Endometrium (tissue), 2 donors: Measurements from ENCODE around the gene FBXL17.

Source experiments
- FAIRE-seq: peaks from 2 replicates; lab custom pipeline; 2012; peaks lifted over from hg19 to GRCh38; lab: Jason Lieb, UNC
- donor health status: control.
- donor health status: control.

Gene FBXL17

GRCh38 chr5:107900721-107901120 lies 481.2 kb downstream of the FBXL17 start:
- FAIRE-seq: no peak

GRCh38 chr5:107894361-107894760 lies 487.5 kb downstream of the FBXL17 start:
- no peak for FAIRE-seq

DNA sequence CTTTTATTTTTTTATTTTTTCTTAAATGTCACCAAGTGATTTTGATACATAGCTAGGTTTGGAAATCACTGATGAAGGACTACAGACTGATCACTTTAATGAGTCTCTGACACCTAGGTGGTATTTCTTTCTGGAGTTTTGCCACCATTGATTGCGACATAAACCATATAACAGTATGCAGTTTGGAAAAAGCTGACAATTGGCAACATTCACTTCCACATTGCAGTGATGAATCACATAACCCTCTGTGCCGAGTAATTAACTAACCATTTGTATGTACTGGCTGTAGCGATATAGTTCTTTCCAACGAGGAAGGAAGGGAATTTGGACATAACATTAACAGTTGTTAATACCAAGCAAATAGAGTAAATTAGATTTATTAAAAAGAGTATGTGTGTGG lies 488.3 kb downstream of the FBXL17 start:
- FAIRE-seq: no peak

DNA sequence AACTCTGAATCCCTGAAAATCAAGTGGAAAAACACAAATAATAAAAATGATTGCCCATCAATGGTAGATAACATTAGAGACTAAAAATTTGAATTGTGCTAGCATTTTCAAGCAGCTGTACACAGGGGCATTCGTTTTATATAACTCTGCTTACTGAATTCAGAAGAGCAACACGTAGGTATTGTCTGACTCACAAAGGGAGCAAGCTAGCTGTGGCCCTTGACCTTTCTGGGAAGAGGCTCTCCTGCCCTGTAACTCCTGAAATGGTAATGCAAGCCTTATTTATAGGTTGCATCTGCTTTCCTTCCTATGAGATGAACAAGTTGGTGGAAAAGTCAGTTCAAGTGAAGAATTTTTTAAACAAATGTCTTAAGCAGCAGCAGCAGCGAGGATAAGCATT lies 492.5 kb downstream of the FBXL17 start:
- FAIRE-seq: no peak

DNA sequence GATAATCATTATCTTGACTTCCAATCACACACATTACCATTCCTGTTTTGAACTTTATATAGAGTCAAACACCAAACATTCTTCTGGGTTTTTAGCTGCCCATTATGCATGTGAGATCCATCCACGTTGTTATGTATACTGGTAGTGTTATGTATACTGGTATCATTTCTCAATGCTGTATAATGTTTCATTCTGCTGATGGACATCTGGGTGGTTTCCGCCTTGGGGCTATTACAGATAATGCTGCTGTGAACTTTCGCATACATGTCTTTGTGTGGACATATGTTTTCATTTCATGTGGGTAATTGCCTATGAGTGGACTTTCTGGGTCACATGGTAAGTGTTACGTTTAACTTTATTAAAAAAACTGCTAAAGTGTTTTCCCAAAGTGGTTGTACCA lies 493.4 kb downstream of the FBXL17 start:
- no peak for FAIRE-seq

DNA sequence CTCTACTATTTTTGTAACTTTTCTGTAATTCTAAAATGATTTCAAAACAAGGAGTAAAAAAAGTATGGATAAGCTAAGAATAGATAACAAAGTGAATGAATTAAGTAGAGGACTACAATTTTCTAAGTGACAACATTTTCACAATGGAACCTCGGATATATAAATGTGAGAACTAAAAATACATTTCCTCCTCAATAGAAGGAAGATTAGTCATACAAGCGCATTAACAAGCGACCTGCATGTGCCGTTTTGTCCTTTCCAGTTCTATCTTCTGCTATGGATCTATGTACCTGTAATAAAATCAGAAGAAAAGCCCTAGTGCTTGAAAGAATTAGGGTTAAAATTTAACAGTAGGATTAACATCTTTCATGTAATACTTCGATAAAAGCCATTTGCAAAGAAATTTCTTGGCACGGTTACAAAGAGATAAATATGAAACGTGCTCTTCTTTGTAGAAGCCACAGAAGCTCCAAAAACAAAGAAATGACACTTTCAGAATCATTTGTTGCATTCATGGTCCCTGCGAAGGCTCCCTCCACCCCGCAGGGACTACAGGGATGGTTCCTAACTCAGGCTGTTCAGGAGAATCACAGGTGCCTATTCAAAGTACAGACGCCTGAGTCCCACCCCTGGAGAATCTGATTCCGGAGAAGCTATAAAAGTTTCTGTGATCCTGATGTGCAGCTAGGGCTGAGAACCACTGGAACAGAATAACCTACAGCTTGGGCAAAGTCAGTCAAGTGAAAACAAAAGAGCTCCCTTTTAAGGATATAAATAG lies 494.5 kb downstream of the FBXL17 start:
- FAIRE-seq: no peak

DNA sequence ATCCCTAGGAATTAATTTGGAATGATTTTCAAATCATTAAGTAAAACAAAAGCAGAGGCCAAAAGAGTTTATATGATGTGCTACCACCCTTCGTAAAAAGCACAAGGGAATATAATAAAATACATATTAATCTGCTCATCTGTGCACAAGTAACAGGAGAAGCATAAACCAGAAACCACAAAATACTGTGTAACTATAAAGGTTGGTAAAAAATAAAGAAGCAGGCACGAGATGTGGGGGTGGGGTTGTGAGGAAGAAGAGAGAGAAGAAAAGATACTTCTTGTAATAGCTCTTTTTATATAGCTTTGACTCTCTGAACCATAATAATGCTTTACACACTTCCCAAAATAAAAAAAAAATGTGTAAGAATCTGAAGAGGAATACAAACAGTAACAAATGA lies 496.3 kb downstream of the FBXL17 start:
- FAIRE-seq: no peak

DNA sequence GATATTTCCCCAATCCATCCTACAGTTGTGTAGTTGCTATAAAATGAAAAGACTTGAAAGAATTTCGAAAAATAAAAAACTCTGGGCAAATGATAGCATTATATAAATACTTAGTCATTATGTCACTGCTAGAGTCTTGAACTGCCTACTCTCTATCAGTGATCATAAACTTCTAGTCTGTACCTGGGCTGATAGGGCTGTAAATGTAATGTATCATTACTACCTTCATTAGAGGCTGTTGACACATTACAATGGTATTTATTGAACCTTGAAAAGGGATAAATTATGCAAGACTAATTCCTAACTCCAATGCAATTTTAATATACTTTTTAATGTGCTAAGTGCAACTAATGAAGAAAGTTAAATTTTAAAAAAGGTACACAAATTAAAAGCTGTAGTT lies 497.0 kb downstream of the FBXL17 start:
- FAIRE-seq: no peak

GRCh38 chr5:107878661-107879060 lies 503.2 kb downstream of the FBXL17 start:
- FAIRE-seq: no peak

- FAIRE-seq: no peak
Measured at GRCh38 chr5:107876906-107877305, 505.0 kb downstream of the FBXL17 start.

GRCh38 chr5:107876261-107876660 lies 505.6 kb downstream of the FBXL17 start:
- FAIRE-seq: no peak

- no peak for FAIRE-seq
Measured at GRCh38 chr5:107875833-107876232, 506.1 kb downstream of the FBXL17 start.

- FAIRE-seq: no peak
Measured at GRCh38 chr5:107874795-107875194, 507.1 kb downstream of the FBXL17 start.

GRCh38 chr5:107873877-107874276 lies 508.0 kb downstream of the FBXL17 start:
- FAIRE-seq: no peak

- FAIRE-seq: no peak
Measured at GRCh38 chr5:107871023-107871422, 510.9 kb downstream of the FBXL17 start.

GRCh38 chr5:107869438-107870115 lies 512.3 kb downstream of the FBXL17 start:
- no peak for FAIRE-seq

DNA sequence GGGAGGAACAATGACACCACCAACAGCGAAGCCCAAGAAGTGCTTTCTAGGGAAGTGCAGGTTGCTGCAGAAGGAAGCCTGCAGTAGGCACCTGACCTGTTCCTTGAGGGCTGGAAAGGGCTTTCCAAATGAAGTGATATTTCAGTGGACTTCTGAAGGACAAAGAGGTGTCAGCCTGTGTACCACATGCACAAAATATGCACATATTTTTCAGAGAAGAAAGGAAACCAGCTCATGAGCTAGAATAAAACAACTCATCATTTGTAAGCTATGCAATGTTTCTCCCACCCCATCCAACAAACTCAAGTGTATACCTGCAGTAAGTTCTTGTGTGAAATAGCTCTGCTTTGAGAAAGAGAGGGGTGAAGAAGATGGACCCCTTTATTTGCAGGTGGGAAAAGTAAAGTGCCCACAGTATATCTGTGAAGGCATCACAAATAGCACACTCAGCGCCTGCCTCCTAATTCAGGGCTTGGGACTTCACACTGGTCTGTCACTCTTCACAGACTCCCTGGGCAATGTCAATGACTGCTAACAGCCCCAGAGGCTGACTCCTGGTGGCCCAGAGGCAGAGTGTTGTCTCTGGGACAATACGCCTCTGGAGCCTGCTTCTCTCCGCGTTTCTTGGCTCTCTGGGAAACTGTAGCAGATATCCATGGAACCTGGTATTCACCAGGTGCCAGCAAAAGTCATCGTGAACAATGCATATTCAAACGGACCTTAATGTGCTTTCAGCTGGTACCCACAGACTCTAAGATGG lies 513.1 kb downstream of the FBXL17 start:
- no peak for FAIRE-seq

GRCh38 chr5:107867266-107867665 lies 514.6 kb downstream of the FBXL17 start:
- no peak for FAIRE-seq

GRCh38 chr5:107864793-107865192 lies 517.1 kb downstream of the FBXL17 start:
- FAIRE-seq: no peak

- no peak for FAIRE-seq
Measured at GRCh38 chr5:107863125-107863524, 518.8 kb downstream of the FBXL17 start.

- FAIRE-seq: no peak
Measured at GRCh38 chr5:107861565-107861964, 520.3 kb downstream of the FBXL17 start.

DNA sequence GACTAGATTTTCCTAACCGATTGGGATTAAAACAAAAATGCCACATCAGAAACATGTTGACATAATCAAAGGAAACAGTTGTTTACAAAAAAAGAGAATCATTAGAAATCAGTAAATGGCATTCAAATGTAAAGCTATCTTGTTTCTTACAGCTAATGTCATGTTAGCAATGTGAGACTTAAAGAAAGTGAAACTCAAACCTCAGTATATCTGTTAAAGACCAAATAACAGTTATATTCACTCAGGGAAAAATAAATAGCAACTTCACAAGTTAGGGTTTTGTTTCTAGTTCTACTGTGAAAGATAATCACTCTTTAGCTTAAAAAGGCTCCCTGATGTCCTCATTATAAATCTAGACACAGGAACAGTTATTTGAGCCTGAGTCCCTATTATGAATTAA lies 521.9 kb downstream of the FBXL17 start:
- no peak for FAIRE-seq

- FAIRE-seq: no peak
Measured at GRCh38 chr5:107858788-107859187, 523.1 kb downstream of the FBXL17 start.
